Suprapubic skin (tissue), 4 donors: ENCODE results near the gene APBB3. TPM values are rescaled to one million over a fixed set of nuclear protein-coding genes. Genes with fewer than 3 reads are reported as not detected.

Source experiments
- DNase-seq, 2 donors: peaks; one replicate each; pipeline ENCODE4 v3.0.0-alpha.2; 2019; ENCODE audit warnings: low spot score in 2 of 2
- H3K27ac ChIP-seq: fragments of 200-600 bp; sonication (generic); one replicate; pipeline ENCODE4 v1.5.1; 2019
- H3K27me3 ChIP-seq: fragments of 200-600 bp; sonication (generic); one replicate; pipeline ENCODE4 v1.5.1; 2019
- H3K36me3 ChIP-seq: fragments of 200-600 bp; sonication (generic); one replicate; pipeline ENCODE4 v1.5.1; 2019
- H3K4me1 ChIP-seq: fragments of 200-600 bp; sonication (generic); one replicate; pipeline ENCODE4 v1.5.1; 2019
- H3K4me3 ChIP-seq: fragments of 200-600 bp; sonication (generic); one replicate; pipeline ENCODE4 v1.5.1; 2019; ENCODE audit warnings: mild to moderate bottlenecking
- H3K9me3 ChIP-seq: fragments of 200-600 bp; sonication (generic); one replicate; pipeline ENCODE4 v1.5.1; 2019
- CTCF ChIP-seq, 2 donors: fragments of 200-600 bp in 1 of 2; fragments of 450-650 bp in 1 of 2; sonication (generic) in 1 of 2; IDR thresholded peaks; one replicate each; pipeline ENCODE4 v1.5.1; 2016 to 2019; ENCODE audit warnings: antibody characterized with exemption in 2 of 2, mild to moderate bottlenecking in 1 of 2, moderate library complexity in 1 of 2
- EP300 ChIP-seq: sonication (generic); formaldehyde crosslinking; IDR thresholded peaks from one replicate; pipeline ENCODE4 v1.6.1; 2017; ENCODE audit warnings: antibody characterized with exemption
- POLR2A ChIP-seq, 2 donors: fragments of 450-650 bp; IDR thresholded peaks; one replicate each; pipeline ENCODE4 v1.6.1; 2017; ENCODE audit warnings: antibody characterized with exemption in 2 of 2, mild to moderate bottlenecking in 2 of 2, moderate library complexity in 2 of 2
- POLR2AphosphoS5 ChIP-seq, 3 donors: sonication (generic); formaldehyde crosslinking; IDR thresholded peaks; one replicate each; pipeline ENCODE4 v1.6.1; 2017; ENCODE audit warnings: antibody characterized with exemption in 3 of 3
- WGBS: methylation state at CpG from one replicate; pipeline ENCODE4 v1.1.5; 2018; 5-methylcytosine and 5-hydroxymethylcytosine counted together
- total RNA-seq, 4 donors: library from RNA; depleted of rRNA; stranded (reverse); fragments of >200 nt; gene quantifications; one replicate each; pipeline ENCODE4 v1.1.0, GENCODE V29; 2016

The APBB3 gene
- total RNA-seq, 4 donors from 2014 or later: 14.5 to 57.9 (median 27.3) TPM

- peaks cover 40% of the 10 kb centered on the region for H3K4me1 ChIP-seq
- H3K27ac ChIP-seq: no peak overlapping the region
- DNase-seq: no peak
These were observed 9.9 kb downstream of the APBB3 start for GRCh38 chr5:140554454-140554853.

GRCh38 chr5:140553657-140554056 is 10.7 kb downstream of the APBB3 start:
- DNase-seq: no peak
- no peaks in the 10 kb centered on the region for H3K9me3 ChIP-seq
- H3K27me3 ChIP-seq: no peaks in the 10 kb centered on the region
- WGBS: 78% methylated on average over 2 of the region's 2 CpGs
- no peak overlapping the region for H3K4me3 ChIP-seq
- no peak overlapping the region for H3K27ac ChIP-seq
- peaks cover 32% of the 10 kb centered on the region for H3K36me3 ChIP-seq
- peaks cover 48% of the 10 kb centered on the region for H3K4me1 ChIP-seq
- TF ChIP-seq CTCF (IDR thresholded peaks at IDR 0.05) (no peak), EP300 (no peak), POLR2A (IDR thresholded peaks at IDR 0.05) (no peak), POLR2AphosphoS5 (IDR thresholded peaks at IDR 0.05) (no peak)

More at GRCh38 chr5:140554454-140554853, 9.9 kb downstream of the APBB3 start:
- Histone ChIP-seq H3K4me3 (no peak overlapping the region), H3K36me3 (peaks cover 32% of the 10 kb centered on the region), H3K27me3 (no peaks in the 10 kb centered on the region), H3K9me3 (no peaks in the 10 kb centered on the region)
- no peak for TF ChIP-seq EP300
- no peak for TF ChIP-seq POLR2AphosphoS5 (IDR thresholded peaks at IDR 0.05)
- TF ChIP-seq POLR2A (IDR thresholded peaks at IDR 0.05): no peak
- no peak for TF ChIP-seq CTCF (IDR thresholded peaks at IDR 0.05)
- 59% methylated on average over 2 of the region's 2 CpGs for WGBS

DNA sequence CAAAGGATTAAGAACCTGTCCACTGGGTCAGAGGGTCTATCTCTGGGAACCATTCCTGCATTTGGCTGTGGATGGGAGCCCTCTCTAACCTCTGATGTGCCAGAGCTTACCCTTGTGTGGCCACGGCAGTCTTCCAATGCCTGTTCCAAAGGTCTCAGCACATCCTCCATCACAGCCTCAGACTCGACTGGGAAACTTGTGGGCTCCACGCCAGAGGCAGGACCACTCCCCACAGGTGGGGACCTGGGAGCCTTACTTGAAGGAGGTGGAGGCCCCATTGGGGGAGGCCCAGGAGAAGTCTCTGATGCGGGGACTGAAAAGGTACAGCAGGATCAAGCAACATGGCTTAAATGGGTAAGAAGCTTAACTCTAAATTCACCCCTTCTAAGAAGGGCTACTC is 12.5 kb downstream of the APBB3 start:
- Histone ChIP-seq H3K4me3 (no peak overlapping the region), H3K27me3 (no peaks in the 10 kb centered on the region), H3K27ac (no peak overlapping the region), H3K36me3 (peaks cover 32% of the 10 kb centered on the region), H3K4me1 (peaks cover 62% of the 10 kb centered on the region), H3K9me3 (no peaks in the 10 kb centered on the region)
- WGBS: 75% methylated on average over 4 of the region's 4 CpGs
- TF ChIP-seq CTCF (IDR thresholded peaks at IDR 0.05) (no peak), EP300 (no peak), POLR2AphosphoS5 (IDR thresholded peaks at IDR 0.05) (no peak), POLR2A (IDR thresholded peaks at IDR 0.05) (no peak)
- DNase-seq: no peak

GRCh38 chr5:140550147-140551079 is 14.0 kb downstream of the APBB3 start:
- 86% methylated on average over 10 of the region's 11 CpGs for WGBS
- Histone ChIP-seq H3K27ac (no peak overlapping the region), H3K4me3 (no peak overlapping the region), H3K9me3 (no peaks in the 10 kb centered on the region), H3K4me1 (peaks cover 53% of the 10 kb centered on the region), H3K27me3 (no peaks in the 10 kb centered on the region), H3K36me3 (peaks cover 32% of the 10 kb centered on the region)
- no peak for TF ChIP-seq POLR2A (IDR thresholded peaks at IDR 0.05)
- no peak for TF ChIP-seq CTCF (IDR thresholded peaks at IDR 0.05)
- no peak for TF ChIP-seq POLR2AphosphoS5 (IDR thresholded peaks at IDR 0.05)
- no peak for TF ChIP-seq EP300
- peak in 1 of 2 donors; percentile 70 for DNase-seq
